DND-41 (cell line): ENCODE measurements around the gene EPB41L5.

Experiments used
- ATAC-seq: fragments of 200-7000 bp; cut with Tn5 transposase; 3 replicates; pipeline ENCODE4 v1.9.1; 2021; ENCODE audit warnings: low read depth; ENCODE audit not compliant: insufficient read depth
- DNase-seq: peaks from one replicate; pipeline ENCODE4 v3.0.0-alpha.2; 2020
- H2AFZ ChIP-seq: 2 replicates; pipeline ENCODE4 v1.6.0; 2012; ENCODE audit warnings: low read depth, low read length
- H3K27ac ChIP-seq: 2 replicates; pipeline ENCODE4 v1.5.1; 2012; ENCODE audit warnings: low read length, inconsistent platforms
- H3K27me3 ChIP-seq: fragments of 200-600 bp; sonication (generic); 2 replicates; pipeline ENCODE4 v1.6.0; 2012; ENCODE audit warnings: low read length, mild to moderate bottlenecking, inconsistent platforms; ENCODE audit not compliant: insufficient read depth, poor library complexity
- H3K36me3 ChIP-seq: 2 replicates; pipeline ENCODE4 v1.5.1; 2012; ENCODE audit warnings: low read length, inconsistent platforms; ENCODE audit not compliant: insufficient read depth
- H3K4me1 ChIP-seq: 2 replicates; pipeline ENCODE4 v1.5.1; 2012; ENCODE audit warnings: mild to moderate bottlenecking, low read length; ENCODE audit not compliant: insufficient read depth
- H3K4me2 ChIP-seq: 2 replicates; pipeline ENCODE4 v1.6.0; 2012; ENCODE audit warnings: mild to moderate bottlenecking, moderate library complexity, low read length, inconsistent platforms; ENCODE audit not compliant: insufficient read depth
- H3K4me3 ChIP-seq, 2 experiments: fragments of 200-600 bp in 1 of 2; shearing (Covaris generic) in 1 of 2; 2 replicates each; pipeline ENCODE4 v1.5.1; 2012 to 2016; ENCODE audit warnings: inconsistent platforms in 2 of 2, low read length in 2 of 2, mild to moderate bottlenecking in 2 of 2, low read depth in 1 of 2, moderate library complexity in 1 of 2
- H3K79me2 ChIP-seq: 2 replicates; pipeline ENCODE4 v1.6.0; 2012; ENCODE audit warnings: low read length, inconsistent platforms; ENCODE audit not compliant: insufficient read depth
- H3K9ac ChIP-seq: 2 replicates; pipeline ENCODE4 v1.6.0; 2012; ENCODE audit warnings: low read depth, mild to moderate bottlenecking, inconsistent platforms, low read length, moderate library complexity
- H3K9me3 ChIP-seq: 2 replicates; pipeline ENCODE4 v1.5.1; 2012; ENCODE audit warnings: low read length, moderate library complexity, mild to moderate bottlenecking, inconsistent platforms; ENCODE audit not compliant: insufficient read depth, severe bottlenecking
- H4K20me1 ChIP-seq: 2 replicates; pipeline ENCODE4 v1.6.0; 2012; ENCODE audit warnings: low read length; ENCODE audit not compliant: insufficient read depth
- CTCF ChIP-seq: IDR thresholded peaks from 2 replicates; pipeline ENCODE4 v1.5.1; 2012; ENCODE audit warnings: borderline replicate concordance, low read length, moderate library complexity, mild to moderate bottlenecking; ENCODE audit not compliant: poor library complexity, severe bottlenecking; ENCODE audit errors: extremely low read depth
- EZH2 ChIP-seq: IDR thresholded peaks from 3 replicates; pipeline ENCODE4 v1.6.1; 2012; ENCODE audit warnings: borderline replicate concordance, low read depth, mild to moderate bottlenecking, moderate library complexity, low read length, inconsistent platforms; ENCODE audit not compliant: severe bottlenecking

The EPB41L5 gene

GRCh38 chr2:120204022-120204405, 191.1 kb downstream of the EPB41L5 start:
- H4K20me1 ChIP-seq = no peaks in the 10 kb centered on the region
- TF ChIP-seq EZH2 (no peak), CTCF (no peak)
- H3K4me1 ChIP-seq = no peaks in the 10 kb centered on the region
- no peaks in the 10 kb centered on the region for H3K9me3 ChIP-seq
- H3K27me3 ChIP-seq = no peaks in the 10 kb centered on the region
- no peaks in the 10 kb centered on the region for H3K36me3 ChIP-seq
- no peak overlapping the region for H3K4me3 ChIP-seq
- H3K4me2 ChIP-seq = no peak overlapping the region
- H2AFZ ChIP-seq = no peak overlapping the region
- H3K27ac ChIP-seq = no peak overlapping the region
- H3K79me2 ChIP-seq = no peaks in the 10 kb centered on the region
- ATAC-seq = no peak
- DNase-seq = no peak
- no peak overlapping the region for H3K9ac ChIP-seq

GRCh38 chr2:120204417-120204816, 191.5 kb downstream of the EPB41L5 start:
- ATAC-seq = no peak
- TF ChIP-seq EZH2 (no peak), CTCF (no peak)
- Histone ChIP-seq H3K27me3 (no peaks in the 10 kb centered on the region), H2AFZ (no peak overlapping the region), H3K9ac (no peak overlapping the region), H3K4me1 (no peaks in the 10 kb centered on the region), H3K4me2 (no peak overlapping the region), H3K36me3 (no peaks in the 10 kb centered on the region), H3K27ac (no peak overlapping the region), H4K20me1 (no peaks in the 10 kb centered on the region), H3K9me3 (no peaks in the 10 kb centered on the region), H3K79me2 (no peaks in the 10 kb centered on the region), H3K4me3 (no peak overlapping the region)
- no peak for DNase-seq

GRCh38 chr2:120204945-120205670, 192.2 kb downstream of the EPB41L5 start:
- no peak overlapping the region for H3K9ac ChIP-seq
- 0 out of 2 replicates have a peak, but pooled peaks cover 2% of the 10 kb centered on the region for H4K20me1 ChIP-seq
- H3K4me2 ChIP-seq = no peak overlapping the region
- no peaks in the 10 kb centered on the region for H3K4me1 ChIP-seq
- H2AFZ ChIP-seq = no peak overlapping the region
- H3K36me3 ChIP-seq = no peaks in the 10 kb centered on the region
- H3K9me3 ChIP-seq = no peaks in the 10 kb centered on the region
- ATAC-seq (no peak), DNase-seq (no peak)
- H3K27ac ChIP-seq = no peak overlapping the region
- H3K27me3 ChIP-seq = no peaks in the 10 kb centered on the region
- no peak for TF ChIP-seq EZH2
- no peak for TF ChIP-seq CTCF
- no peaks in the 10 kb centered on the region for H3K79me2 ChIP-seq
- no peak overlapping the region for H3K4me3 ChIP-seq
